Stimulated activated CD4-positive, alpha-beta T cell treated with anti-CD3 and anti-CD28 coated beads, Interleukin-15, amount 100 ng/mL, for 24 hours (primary cell): Measurements from ENCODE around the gene PCNX3.
A peak's percentile ranks its signal among the peaks of the same experiment; 100 is the strongest.

ENCODE experiments used
- DNase-seq: peaks from one replicate; pipeline ENCODE4 v3.0.0-alpha.2; 2020

PCNX3 gene

GRCh38 chr11:65615229-65615949 lies at the start of gene PCNX3:
Gene PCNX3, plus strand, starts transcription at chr11:65615776. Its CDS starts 536 bp downstream, at chr11:65616312.
- DNase-seq = peak; percentile 100

- DNase-seq = no peak
These were observed 46.2 kb upstream of the PCNX3 start for GRCh38 chr11:65569164-65569972.

DNA sequence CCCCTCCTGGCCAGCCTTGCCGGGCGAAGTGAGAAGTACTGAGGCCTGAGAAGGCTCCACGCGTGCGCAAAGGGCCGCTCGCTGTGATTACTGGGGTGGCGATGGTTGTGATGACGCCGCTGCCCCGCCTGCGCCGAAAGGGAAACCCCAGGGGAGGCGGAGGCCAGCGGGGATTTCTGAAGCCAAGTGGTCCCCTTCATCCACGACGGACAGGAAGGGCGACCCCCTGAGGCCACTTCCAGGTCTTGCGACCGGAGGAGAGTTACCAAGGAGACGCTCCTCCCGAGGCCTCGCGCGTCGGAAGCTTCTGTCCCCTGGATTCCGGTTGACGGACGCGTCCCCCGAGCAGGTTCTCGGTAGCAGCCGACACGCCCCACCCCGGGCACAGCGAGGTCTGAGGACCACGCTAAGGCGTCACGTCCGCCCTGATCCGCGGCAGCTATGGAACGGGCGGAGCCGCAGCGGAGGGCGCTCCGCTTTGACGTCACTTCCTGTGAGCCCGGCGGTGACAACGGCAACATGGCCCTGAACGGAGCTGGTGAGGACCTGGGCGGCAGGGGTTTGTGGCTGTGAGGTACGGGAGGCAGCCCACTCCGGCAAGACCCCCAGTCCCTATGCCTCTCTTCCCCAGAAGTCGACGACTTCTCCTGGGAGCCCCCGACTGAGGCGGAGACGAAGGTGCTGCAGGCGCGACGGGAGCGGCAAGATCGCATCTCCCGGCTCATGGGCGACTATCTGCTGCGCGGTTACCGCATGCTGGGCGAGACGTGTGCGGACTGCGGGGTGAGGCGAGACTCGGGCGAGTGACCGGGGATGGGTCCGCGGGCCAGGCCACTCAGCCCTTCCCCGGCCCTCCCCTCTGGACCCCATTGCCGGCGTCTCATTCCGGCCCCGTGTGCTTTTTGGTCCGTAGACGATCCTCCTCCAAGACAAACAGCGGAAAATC lies 45.3 kb upstream of the PCNX3 start, which contains the start of gene ZNRD2:
Gene ZNRD2 (plus strand): TSS at position 505 of the 946 bp plus-strand sequence. CDS start 15 bp downstream, at position 520.
- DNase-seq = peak; percentile 100

- DNase-seq = no peak
These were observed 44.2 kb upstream of the PCNX3 start for GRCh38 chr11:65571420-65571819.

- DNase-seq = no peak
These were observed 43.6 kb upstream of the PCNX3 start for GRCh38 chr11:65571940-65572339.

DNA sequence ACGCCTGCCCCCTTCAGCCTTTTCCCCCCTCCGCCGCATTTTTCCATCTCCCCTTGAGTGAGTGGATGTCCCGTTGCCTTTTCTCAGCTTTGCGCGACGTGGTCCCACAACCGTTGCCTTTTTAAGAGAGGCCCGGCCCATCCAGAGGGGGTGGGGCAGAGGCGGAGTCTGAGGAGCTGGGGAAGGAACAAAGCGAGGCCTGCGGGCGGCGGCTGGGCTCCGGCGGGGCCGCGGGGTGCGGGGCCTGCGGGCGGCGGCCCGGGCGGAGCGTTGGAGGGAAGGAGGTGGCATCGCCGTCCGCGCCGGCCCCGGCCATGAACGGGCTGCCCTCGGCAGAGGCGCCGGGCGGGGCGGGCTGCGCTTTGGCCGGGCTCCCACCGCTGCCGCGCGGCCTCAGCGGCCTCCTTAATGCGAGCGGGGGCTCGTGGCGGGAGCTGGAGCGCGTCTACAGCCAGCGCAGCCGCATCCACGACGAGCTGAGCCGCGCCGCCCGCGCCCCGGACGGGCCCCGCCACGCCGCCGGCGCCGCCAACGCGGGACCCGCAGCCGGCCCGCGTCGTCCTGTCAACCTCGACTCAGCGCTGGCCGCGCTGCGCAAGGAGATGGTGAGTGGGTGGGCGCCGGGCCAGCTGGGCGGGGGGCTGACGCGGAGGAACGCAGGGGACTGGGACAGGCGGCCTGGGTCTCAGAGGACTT lies 43.1 kb upstream of the PCNX3 start, which contains the start of gene FAM89B:
Gene FAM89B (plus strand): TSS at position 183 of the 696 bp plus-strand sequence. CDS start 132 bp downstream, at position 315.
- DNase-seq = peak; percentile 95

DNA sequence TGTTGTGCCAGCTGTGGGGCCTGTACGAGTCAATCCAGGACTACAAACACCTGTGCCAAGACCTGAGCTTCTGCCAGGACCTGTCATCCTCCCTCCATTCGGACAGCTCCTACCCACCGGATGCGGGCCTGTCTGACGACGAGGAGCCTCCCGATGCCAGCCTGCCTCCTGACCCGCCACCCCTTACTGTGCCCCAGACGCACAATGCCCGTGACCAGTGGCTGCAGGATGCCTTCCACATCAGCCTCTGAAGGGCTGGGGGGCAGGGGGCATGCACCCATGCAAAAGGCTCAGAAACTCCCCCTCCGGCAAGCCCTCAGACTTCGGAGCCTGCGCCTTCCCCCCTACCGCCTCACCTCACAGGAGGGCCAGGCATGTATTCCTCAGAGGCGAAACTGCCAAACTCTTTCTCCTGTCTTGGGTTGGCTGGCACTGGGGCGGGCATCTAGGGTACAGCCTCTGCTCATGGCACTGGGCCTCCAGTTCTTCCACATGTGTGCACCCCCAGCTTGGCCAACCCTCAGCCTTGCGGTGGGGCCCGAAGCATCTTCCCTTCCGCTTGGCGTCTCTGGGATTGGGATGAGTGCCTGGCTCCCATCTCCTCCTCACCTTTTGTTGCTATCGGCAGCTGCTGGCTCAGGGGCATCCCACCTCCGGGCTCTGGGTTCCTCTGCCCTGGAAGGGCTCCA lies 42.0 kb upstream of the PCNX3 start:
- peak; percentile 46 for DNase-seq

DNA sequence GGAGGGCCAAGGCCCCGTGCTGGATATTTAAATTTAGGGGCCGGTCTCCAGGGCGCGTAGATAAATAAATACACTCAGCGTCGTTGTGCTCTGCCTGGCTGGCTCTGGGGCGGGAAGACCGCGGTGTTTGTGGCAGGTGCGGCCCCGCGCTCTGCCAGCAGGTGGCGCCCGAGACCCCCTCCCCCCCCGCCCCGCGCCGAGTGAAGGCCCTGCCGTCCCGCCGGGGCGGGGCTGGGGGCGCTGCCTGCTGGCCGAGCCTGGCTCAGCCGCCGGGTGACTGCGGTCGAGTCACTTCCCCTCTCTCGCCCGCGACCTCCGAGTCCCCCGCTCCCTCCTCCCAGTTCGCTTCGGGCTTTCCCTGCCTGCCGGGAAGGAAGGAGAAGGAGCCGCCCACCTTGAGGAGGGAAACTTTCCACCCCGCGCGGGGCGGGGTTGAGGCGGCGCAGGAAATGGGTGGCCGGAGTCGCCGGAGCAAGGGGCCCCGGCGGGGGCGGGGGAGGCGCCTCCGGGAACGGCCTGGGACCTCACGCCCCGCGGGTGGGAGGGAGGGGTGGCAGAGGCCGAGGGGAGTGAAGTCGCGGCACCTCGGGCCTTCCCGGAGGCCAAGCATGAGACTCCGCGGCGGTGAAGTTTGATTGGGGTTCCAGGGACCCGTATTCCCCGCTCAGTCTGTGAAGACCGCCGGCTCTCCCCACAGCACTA lies 41.3 kb upstream of the PCNX3 start:
- DNase-seq = peak; percentile 97

- no peak for DNase-seq
These were observed 40.6 kb upstream of the PCNX3 start for GRCh38 chr11:65574811-65575567.

- peak; percentile 84 for DNase-seq
These were observed 39.9 kb upstream of the PCNX3 start, which contains the start of gene EHBP1L1 for GRCh38 chr11:65575568-65576231. Gene EHBP1L1, plus strand, starts transcription at chr11:65576053. Its CDS starts 250 bp downstream, at chr11:65576303.

GRCh38 chr11:65576232-65576866 lies 39.2 kb upstream of the PCNX3 start:
- DNase-seq = peak; percentile 56

DNA sequence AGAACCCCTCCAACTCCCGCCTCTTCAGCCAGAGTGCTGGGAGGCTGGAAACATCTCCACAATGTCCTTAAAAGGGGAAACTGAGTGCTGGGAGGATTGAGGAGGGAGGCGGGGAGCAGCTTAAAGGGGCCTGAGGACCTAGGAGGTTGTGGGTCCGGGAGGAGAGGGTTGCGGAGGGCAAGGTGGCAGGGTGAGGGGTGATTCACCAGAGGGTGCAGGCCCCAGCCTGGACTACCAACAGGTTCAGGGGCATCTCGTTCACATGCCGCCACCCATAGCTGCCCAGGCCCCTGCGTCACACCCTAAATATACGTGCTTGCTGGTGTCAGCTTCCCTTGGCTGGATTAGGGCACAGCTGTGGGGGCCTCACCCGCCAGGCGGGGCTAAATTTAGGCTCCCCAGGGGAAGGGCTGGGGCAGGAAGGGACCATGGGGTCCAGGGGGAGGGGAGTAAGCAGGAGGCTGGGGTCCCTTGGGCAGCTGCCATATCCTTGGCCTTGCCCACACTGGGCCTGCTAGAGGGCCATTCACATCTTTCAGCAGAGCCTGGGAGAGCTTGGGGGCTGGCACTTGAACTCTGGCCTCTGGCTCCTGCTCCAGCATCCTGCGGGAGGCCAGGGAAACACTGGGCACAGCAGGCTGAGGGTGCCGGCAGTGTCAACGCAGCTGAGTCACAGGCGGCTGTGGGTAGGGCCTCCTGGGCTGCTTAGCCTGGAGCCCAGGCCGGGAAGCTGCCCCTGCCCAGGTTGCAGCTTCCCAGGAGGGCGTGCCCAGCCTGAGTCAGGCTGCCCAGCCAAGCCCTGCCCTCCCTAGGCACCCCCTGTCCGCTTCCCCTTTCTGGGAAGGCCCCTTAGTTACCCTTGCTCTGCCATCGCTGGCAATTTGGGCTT lies 38.5 kb upstream of the PCNX3 start:
- DNase-seq = peak; percentile 67

GRCh38 chr11:65577756-65578109 lies 37.8 kb upstream of the PCNX3 start:
- no peak for DNase-seq

GRCh38 chr11:65578134-65578533 lies 37.4 kb upstream of the PCNX3 start:
- DNase-seq = no peak

DNA sequence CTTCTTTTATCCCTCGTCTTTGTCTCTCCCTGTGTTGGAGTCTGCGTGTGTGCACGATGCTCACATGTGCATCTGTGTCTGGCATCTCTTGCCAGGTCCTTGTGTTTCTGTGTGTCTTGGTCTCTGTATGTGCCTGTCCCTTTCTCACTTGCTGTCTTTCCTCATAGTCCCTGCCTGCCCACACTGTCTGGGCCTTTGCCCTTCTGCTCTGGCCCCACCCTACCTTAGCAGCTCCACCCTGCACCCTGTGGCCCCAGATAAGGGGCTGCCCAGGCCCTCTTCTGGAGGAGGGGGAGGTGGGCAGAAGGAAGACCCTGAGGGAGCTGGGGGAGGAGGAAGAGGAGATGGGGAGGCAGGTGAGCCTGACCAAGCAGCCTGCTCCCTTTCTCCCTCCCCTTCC lies 36.9 kb upstream of the PCNX3 start:
- DNase-seq = no peak

GRCh38 chr11:65579291-65579690 lies 36.3 kb upstream of the PCNX3 start:
- DNase-seq = no peak

DNA sequence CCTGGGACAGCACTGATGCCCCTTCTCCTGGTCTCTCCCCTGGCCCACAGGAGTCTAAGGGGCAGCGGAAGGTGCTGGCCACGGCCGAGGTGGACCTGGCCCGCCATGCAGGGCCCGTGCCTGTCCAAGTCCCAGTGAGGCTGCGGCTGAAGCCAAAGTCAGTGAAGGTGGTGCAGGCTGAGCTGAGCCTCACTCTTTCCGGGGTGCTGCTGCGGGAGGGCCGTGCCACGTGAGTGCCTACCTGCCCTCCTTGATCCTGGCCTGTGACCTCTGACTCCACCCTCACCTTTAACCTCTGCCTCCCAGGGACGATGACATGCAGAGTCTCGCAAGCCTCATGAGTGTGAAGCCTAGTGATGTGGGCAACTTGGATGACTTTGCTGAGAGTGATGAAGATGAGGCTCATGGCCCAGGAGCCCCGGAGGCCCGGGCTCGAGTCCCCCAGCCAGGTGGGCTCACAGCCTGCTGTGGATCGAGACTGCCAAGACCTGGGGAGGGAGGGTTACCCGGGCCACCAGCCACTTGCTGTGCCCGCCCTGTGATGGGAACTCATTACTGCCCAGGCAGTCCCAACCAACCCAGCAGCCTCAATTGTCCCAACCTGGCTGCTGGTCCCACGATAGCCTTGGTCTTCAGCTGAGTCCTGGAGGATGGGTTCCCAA lies 35.4 kb upstream of the PCNX3 start:
- no peak for DNase-seq
